HG03064 (cell line): ENCODE results near the gene CFDP1.
"Not testable (repeated sequence)": the region's sequence is repeated elsewhere in the genome, so short reads cannot be mapped to it uniquely, and the experiment has no call there.

Experiments used
- ATAC-seq: cut with Tn5 transposase; IDR thresholded peaks from one replicate; pipeline ENCODE4 v1.9.1; 2021; ENCODE audit warnings: low read depth; ENCODE audit not compliant: unreplicated experiment

Gene CFDP1

GRCh38 chr16:75304521-75305363 lies 128.6 kb downstream of the CFDP1 start:
- no peak for ATAC-seq

GRCh38 chr16:75301804-75302203 lies 131.5 kb downstream of the CFDP1 start:
- no peak for ATAC-seq

- no peak for ATAC-seq
Measured at GRCh38 chr16:75298267-75298666, 135.0 kb downstream of the CFDP1 start.

- no peak for ATAC-seq
Measured at GRCh38 chr16:75296606-75297005, 136.7 kb downstream of the CFDP1 start.

- no peak for ATAC-seq
Measured at GRCh38 chr16:75294773-75295459, 138.4 kb downstream of the CFDP1 start.

GRCh38 chr16:75293772-75294171 lies 139.5 kb downstream of the CFDP1 start:
- no peak for ATAC-seq

GRCh38 chr16:75293173-75293572 lies 140.1 kb downstream of the CFDP1 start:
- no peak for ATAC-seq

- ATAC-seq = no peak
Measured at GRCh38 chr16:75292691-75293090, 140.6 kb downstream of the CFDP1 start.

- no peak for ATAC-seq
Measured at GRCh38 chr16:75289189-75289588, 144.1 kb downstream of the CFDP1 start.

- ATAC-seq = no peak
Measured at GRCh38 chr16:75288596-75289120, 144.6 kb downstream of the CFDP1 start.

- no peak for ATAC-seq
Measured at GRCh38 chr16:75288181-75288580, 145.1 kb downstream of the CFDP1 start.

GRCh38 chr16:75287708-75288107 lies 145.6 kb downstream of the CFDP1 start:
- no peak for ATAC-seq

- ATAC-seq = no peak
Measured at GRCh38 chr16:75286389-75286788, 146.9 kb downstream of the CFDP1 start.

GRCh38 chr16:75282466-75283281 lies 150.6 kb downstream of the CFDP1 start:
- no peak for ATAC-seq

GRCh38 chr16:75281826-75282225 lies 151.5 kb downstream of the CFDP1 start:
- ATAC-seq = no peak

- not testable (repeated sequence) for ATAC-seq
Measured at GRCh38 chr16:75281009-75281408, 152.3 kb downstream of the CFDP1 start.

- ATAC-seq = no peak
Measured at GRCh38 chr16:75280331-75280804, 152.9 kb downstream of the CFDP1 start.

GRCh38 chr16:75279305-75279704 lies 154.0 kb downstream of the CFDP1 start:
- ATAC-seq = no peak

GRCh38 chr16:75273054-75273925 lies 160.0 kb downstream of the CFDP1 start:
- ATAC-seq = no peak

- ATAC-seq = not testable (repeated sequence)
Measured at GRCh38 chr16:75272629-75273028, 160.7 kb downstream of the CFDP1 start.
